Stimulated activated CD4-positive, alpha-beta T cell treated with anti-CD3 and anti-CD28 coated beads, Interleukin-4, amount 100 ng/mL, for 48 hours (primary cell): ENCODE measurements around the gene DPP6.
"Not testable (repeated sequence)": the region's sequence is repeated elsewhere in the genome, so short reads cannot be mapped to it uniquely, and the experiment has no call there.

Experiments
- DNase-seq, 2 donors: peaks; one replicate each; pipeline ENCODE4 v3.0.0-alpha.2; 2020; ENCODE audit warnings: low read depth in 2 of 2

Gene DPP6

DNA sequence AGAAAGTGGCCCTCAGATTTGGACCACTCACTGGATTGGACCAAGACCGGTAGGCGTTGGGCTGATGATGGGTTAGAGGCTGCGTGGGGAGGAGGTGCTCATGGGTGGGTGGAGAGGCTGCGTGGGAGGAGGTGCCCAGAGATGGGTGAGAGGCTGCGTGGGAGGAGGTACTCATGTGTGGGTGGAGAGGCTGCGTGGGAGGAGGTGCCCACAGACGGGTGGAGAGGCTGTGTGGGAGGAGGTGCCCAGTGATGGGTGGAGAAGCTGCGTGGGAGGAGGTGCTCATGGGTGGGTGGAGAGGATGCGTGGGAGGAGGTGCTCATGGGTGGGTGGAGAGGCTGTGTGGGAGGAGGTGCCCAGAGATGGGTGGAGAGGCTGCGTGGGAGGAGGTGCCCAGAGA, 604.4 kb downstream of the DPP6 start:
- no peak for DNase-seq

DNA sequence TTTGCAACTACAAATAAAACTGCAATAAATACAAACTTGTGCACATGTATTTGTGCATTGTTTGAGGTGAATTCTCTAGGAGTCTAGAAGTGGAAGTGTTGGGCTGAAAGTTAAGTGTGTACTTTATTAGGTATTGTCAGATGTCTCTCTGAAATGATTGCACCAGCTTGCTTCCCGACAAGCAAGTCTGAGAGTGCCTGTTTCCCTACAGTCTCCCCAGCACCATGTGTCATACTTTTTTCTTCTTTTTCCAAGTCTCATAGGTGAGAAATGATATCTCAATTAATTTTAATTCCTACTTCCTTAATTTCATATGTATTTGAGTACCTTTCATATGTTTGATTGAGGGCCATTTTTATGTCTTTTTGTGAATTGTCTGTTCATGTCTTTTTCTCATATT, 614.6 kb downstream of the DPP6 start:
- no peak for DNase-seq

DNA sequence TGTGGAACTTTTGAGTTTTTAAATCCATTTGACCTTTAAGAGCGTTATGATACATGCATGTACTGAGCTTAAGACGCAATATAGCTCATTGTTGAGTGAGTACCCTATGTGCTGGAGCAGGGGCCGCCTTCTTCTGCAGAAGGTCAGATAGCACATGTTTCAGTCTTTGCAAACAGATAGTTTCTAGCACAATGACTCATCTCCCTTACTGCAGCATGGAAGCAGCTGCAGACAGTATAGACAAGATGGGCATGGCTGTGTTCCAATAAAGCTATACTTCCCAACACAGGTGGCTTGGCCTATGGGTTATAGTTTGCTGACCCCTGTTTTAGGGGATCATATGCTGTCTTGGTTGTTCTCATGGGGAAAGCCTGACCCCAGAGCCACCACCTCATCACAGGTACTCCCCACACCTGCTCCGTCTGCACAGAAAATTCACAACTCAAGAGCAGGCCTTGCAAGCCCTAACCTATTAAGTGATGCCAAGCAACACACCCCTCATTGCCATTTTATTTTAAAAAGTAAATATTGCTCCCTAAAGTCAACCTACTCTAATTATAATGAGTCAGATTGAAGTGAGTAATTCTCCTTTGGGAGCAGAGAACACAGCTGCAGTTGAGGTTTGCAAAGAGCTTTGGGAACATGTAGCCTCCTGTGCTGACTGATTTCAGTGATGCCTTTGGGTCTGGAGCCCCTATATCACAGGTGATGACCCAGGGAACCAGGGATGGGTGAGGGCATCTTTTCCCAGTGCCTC, 620.6 kb downstream of the DPP6 start:
- DNase-seq, result no peak

DNA sequence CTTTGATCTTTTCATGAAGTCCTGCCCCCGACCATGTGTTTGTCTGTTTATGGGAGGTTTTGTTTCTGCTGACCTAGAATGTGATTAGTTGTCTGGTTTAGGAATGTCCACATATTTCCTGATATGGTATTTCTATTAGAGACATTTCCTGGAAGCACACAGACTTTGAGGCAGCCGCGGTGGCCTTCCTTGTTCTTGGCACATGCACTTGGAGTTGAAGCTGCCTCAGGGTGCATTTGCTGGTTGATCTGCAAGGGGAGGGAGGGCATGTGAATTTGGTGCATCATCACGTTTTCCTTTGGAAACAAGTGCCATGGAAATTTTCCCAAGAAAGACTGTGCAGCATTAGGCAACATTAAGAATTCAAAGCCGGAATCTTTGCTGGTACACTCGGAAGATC, 622.0 kb downstream of the DPP6 start:
- no peak for DNase-seq

DNA sequence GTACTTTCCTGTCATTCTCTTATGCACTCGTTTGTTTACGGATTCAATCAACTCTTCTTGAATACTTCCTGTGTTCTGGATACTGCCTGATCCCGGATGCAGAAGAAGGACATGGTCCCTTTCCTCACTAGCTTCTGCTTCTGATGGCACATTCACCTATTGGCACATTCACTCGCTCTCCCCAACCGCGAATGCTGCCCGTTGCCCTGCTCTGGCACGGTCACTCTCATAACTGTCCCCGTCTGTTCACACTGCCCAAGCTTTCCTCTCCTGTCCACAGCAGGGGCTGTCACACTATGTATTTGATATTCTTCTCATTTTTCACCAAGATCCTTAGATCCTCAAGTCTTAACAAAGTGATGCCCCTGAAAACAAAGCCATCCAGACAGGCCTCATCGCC, 623.4 kb downstream of the DPP6 start:
- DNase-seq, result no peak

DNA sequence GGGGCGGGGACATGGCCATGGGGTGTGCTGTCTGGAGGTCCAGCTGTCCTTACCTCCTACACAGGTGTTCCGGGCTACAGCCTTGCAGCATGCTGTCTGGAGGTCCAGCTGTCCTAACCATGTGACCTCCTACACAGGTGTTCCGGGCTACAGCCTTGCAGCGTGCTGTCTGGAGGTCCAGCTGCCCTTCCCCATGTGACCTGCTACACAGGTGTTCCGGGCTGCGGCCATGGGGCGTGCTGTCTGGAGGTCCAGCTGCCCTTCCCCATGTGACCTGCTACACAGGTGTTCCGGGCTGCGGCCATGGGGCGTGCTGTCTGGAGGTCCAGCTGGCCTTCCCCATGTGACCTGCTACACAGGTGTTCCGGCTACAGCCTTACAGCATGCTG, 623.8 kb downstream of the DPP6 start:
- not testable (repeated sequence) for DNase-seq

DNA sequence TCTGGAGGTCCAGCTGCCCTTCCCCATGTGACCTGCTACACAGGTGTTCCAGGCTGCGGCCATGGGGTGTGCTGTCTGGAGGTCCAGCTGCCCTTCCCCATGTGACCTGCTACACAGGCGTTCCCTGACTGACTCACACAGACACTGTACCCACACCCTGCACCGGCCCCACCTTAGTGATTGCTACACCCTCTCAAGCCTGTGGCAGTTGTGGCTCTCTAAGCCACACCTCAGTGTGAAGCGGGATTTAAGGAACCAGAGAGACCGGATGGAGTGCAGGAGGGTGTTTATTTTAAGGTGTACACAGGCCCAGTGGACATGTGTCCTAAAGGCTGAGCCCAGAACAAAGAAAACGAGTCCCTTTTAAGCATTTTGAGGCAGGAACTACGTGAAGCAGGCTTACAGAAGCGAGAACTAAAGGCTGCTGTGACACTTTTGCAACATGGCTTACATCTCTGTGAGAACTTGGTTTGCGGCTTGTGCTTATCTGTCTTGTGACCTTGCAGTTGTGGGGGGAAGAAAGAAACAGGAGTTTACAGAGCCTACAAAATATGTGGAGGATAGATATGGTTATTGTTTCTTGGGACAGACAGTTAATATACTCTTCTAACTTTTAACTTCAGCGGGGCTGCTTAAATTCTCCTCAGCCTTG, 624.4 kb downstream of the DPP6 start:
- DNase-seq, result no peak

DNA sequence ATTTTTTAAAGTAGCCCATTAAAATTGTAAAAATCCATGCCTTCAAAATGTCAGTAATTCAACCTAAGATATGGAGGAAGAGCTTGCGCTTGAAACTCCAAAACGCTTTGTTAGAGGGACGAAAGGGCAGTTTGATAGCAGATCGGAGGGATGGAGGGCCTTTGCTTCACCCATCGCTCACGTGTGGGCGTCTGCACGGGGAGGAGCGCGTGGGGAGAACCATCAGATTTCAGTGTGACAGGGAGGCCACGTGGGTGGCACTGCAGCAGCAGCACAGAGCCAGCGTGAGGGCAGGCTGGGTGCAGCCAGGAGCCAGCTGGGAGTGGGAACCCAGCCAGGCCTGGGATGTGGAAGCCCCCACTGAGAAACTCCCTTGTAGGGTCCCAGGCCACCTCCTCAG, 625.3 kb downstream of the DPP6 start:
- no peak for DNase-seq

DNA sequence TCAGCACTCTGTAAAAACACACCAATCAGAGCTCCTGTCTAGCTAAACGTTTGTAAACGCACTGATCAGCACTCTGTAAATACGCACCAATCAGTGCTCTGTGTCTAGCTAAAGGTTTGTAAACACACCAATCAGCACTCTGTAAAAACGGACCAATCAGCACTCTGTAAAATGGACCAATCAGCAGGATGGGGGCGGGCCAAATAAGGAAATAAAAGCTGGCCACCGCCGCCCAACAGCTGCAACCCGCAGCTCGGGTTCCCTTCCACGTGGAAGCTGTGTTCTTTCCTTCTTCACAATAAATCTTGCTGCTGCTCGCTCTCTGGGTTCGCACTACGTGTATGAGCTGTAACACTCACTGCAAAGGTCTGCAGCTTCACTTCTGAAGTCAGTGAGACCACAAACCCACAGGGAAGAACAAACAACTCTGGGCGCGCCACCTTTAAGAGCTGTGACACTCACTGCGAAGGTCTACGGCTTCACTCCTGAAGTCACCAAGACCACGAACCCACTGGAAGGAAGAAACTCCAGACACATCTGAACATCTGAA, 625.9 kb downstream of the DPP6 start:
- not testable (repeated sequence) for DNase-seq

DNA sequence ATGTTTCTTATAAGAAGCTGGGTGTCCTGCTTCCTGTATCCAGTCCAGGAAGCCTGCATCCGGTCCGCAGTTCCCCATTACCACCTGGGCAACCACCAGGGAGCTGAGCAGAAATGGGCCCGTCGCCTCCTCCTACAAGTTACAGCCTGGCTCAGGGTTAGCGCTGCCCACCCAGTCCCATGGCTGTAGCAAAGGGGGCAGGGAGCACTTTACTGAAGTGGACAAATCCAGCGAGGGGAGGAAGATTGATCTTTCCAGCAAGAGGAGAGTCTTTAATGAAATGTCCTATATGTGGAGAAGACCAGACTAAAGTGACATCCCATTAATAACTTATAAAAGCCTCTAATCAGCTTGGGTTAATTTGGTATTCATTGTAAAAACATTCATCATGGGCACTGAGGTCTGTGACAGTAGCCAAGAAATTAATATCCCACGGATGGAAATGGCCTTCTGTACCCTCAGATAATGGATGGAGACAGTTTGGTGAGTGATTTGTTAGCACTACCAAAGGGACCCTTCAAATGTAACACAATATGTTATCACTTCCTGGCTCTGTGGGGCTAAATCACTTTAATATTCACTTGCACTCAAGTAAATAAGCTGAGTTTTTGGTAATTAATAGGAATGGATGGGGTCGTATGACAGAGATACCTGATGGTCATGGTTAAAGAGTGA, 627.3 kb downstream of the DPP6 start:
- DNase-seq, result no peak

DNA sequence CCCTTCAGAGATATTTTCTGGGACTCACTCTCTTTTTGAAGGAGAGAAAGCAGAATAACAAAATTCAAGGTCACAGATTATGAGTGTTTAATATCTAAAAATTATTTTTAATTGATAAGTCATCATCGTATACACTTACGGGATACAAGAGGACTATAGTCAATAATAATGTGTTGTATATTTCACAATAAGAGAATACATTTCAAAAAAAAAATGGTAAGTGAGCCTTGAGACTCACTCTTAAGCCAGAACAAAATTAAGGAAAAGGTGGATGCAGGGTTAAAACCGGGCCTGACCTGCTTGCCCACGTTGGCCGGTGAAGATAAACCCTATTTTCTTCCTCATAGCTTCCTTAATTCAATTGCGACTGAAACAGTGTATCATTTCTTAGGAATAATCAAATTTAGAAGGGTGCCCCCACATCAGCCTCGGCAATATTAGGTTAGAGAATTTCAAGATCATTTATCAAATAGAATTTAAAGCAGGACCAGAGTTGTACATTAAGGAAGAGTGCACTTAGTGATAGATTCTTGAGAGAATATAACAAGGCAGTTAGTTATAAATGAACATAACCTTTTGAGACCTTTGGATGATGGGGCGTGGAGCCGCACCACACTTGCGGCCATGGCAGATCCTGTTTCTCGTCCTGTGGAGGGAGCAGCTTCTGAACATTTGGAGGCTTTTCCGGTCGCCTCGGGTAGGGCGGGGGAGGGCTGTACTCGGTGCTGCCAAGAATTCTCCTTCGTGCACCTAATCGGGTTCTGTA, 628.9 kb downstream of the DPP6 start:
- DNase-seq, result no peak

DNA sequence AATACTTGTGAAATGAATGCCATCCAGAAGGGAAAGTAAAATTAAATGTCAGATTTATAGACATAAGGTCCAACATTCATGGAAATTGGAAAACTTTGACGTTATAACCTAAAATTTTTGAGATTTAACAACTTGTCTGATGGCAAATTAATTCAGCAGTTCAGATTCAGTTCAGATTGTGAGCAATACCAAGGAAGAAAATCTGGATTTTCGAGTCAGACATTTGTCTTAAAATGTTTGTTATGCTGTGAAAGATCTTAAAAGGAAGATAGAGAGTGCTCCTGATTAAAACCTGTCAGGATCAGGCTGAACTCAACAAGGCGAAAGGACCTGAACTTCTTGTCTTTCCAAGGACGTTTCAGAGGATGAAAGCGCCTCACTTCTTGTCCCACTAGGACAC, 629.8 kb downstream of the DPP6 start:
- no peak for DNase-seq

DNA sequence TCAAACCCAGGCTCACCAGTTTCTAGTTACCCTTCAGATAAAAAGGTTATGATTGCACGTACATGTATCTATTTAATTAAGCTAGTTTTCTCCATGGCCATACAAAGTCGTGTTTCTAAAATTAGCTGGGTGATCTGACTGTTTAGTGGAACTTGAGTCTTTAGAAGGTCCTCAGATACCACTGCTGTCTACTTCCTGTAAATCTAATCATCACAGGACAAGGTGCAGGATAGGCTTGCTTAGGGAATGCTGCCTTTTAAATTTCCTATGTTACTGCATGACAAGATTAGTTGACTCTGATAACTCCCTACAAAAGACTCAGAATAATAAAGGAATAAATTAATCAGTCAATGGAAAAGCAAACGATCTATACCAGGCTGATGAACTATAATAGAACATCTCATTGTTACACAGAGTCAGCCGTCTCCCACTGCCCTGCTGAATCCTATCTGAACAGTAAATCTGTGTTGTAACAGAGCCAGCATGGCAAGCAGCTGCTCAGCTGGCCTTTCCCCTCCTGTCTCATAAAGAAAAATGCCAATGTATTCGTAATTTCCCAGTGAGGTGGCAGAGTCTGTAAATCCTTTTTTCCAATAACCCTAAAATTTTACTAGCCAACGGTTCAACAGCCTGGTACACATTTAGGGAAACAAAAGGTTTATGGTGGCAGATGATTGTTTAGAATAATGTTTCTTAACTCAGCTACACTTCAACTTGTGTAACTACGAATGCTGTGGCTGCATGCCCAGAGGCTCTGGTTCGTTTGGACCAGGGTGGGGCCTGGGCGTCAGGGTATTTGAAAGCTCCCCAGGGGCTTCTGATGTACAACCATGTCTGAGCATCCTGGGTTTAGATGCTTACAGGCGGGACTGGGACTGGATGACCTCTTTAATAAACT, 632.7 kb downstream of the DPP6 start:
- no peak for DNase-seq

DNA sequence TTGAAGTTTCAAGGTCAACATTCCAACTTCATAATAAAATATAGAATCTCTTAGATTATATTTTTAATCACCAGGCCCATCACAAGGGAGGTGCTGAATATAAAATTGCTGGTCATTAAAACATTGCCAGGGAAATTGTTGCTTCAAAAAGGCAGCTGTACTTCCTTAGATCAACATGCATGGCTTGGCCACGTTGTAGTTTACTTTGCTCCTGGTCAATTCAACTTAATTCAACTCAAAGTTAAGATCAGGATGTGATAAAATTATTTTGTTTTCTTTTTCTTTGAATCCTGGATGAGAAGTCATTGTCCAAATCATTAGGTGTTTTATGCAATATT, 633.3 kb downstream of the DPP6 start:
- no peak for DNase-seq

DNA sequence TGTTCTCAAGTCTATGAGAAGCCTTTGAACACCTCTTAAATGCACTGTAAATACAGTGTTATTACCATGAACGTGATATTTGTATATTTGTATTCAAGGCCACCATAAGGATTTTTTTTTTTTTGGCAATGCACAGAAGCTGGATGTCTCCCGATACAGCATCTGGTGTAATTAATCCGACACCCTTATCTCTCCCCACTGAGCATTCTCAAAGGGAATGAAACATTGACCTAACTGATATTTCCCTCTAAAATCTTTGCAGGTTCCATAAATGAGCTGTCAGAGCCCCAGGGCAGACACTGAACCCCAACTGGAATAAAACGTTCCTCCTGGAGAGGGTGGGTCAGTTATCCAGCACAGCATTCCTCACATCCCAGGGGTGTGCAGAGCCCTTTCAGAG, 634.1 kb downstream of the DPP6 start:
- DNase-seq, result no peak

DNA sequence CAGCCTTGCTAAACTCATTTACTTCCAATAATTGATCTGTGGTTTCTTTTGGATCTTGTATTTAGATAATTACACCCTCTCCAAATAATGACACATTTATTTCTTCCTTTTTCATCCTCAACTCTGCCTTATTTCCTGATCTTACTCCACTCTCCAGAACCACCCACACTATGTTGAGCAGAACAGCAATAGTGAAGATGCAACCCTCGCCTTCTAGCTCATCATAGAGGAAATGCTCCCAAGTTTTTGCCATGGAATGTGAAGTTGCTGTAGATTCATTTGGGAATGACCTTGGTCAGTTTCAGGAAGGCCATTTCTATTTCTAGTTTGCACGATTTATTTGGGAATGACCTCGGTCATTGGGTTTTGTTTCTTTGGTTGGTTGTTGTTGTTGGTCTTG, 636.8 kb downstream of the DPP6 start:
- no peak for DNase-seq

DNA sequence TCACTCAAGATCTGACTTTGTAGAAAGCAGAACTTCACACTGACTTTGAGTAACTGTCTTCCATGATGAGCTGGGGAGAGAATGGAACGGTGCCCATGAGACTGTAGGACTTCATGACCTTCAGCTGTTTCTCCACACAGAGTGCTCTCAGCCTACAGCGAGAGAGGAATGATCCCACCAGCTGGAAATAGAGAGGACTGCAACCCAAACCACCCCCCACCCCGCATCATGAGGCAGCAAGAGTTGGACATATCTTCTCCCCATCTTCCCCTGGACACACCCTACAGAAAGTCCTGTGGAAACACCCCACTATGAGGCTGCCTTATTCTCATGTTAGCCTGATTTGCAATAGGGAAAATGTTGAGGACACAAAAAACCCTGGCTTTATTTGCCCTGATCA, 638.2 kb downstream of the DPP6 start:
- no peak for DNase-seq

DNA sequence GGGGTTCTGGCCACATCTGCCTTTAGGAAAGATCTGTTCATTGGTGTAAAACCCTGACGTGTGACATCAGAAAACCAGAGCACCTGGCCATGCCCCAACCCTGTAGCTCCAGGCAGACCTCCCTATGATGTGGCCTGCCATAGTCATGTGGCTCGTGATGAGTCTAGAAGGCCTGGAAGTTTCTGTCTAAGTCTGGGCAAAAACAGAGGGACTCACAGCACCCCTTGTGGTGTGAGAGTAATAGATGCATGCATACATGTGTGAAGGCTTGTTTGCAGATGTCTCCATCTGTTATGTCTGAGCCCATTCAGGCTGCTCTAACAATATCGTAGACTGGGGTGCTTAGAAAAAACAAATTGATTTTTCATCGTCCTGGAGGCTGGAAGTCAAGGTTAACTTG, 641.5 kb downstream of the DPP6 start:
- DNase-seq, result no peak

DNA sequence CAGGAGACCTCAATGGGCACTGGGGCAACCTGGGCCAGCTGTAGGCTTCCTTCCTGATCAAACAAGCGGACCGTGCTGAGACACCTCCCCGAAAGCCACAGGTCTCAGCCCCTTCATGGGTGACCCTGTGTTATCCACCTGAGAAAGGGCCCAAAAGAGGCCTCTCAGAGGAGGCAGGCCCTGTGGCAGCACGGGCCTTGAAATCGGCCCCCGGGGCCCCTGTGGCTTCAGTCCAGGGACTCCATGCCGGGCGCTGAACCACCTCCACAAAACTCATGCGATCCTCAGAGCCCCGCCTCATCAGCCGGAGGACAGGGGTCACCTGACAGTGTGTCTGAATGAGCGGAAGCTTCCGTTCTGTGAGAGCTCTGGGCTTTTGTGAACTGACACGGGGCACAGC, 643.6 kb downstream of the DPP6 start:
- DNase-seq, result no peak

DNA sequence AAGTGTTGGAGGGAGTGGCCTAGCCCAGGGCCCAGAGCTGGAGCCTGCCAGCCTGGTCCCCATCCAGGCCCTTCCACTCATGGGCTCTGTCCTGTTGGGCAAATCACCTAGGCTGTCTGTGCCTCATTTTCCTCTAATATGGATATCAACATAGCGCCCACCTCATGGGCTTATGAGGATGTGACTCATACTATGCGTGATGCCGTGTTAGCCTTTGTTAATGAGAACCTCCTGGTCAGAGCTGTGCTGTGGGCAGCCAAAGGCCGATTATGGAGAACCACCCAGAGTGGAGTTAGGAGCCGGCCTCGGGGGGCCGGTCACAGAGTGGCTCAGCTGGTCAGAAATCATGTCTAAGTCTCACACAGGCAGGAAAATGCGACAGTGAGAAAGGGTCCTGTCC, 644.4 kb downstream of the DPP6 start:
- no peak for DNase-seq

DNA sequence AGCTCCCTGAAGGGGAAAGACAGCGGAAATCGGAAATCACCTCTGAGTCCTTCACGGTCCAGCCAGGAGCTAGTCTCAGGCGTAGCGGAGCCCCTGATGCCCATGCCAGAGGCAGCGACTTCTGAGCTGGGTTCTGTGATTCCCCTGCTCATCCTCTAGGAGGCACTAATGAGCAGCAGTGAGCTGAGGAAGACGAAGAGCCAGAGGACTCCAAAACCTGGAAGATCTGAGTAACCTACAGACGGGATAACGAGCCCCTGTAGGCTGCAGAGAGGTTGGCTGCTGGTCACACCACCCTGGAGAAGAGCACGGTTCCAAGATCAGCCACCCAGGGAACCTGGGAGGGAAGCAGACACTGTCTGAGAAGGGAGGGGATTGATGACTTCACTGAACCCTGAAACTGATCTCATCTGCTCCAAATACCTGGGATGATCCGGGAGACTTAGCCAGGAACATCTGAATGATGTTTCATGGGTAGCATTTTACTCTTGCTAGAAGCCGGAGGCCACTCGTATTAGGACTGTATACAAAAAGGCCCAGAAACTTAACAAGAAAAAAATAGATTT, 646.6 kb downstream of the DPP6 start:
- DNase-seq, result no peak
